HG02642 (cell line): Measurements from ENCODE around the gene MYT1.

ENCODE experiments used
- ATAC-seq: cut with Tn5 transposase; IDR thresholded peaks from one replicate; pipeline ENCODE4 v1.9.1; 2021; ENCODE audit warnings: mild to moderate bottlenecking; ENCODE audit not compliant: unreplicated experiment, poor library complexity

Gene MYT1

GRCh38 chr20:64211874-64212658 lies 47.8 kb downstream of the MYT1 start:
- ATAC-seq, result no peak

- ATAC-seq, result no peak
Measured at GRCh38 chr20:64212755-64213154, 48.5 kb downstream of the MYT1 start.

- no peak for ATAC-seq
Measured at GRCh38 chr20:64214113-64214512, 49.9 kb downstream of the MYT1 start.

GRCh38 chr20:64214952-64215351 lies 50.7 kb downstream of the MYT1 start:
- no peak for ATAC-seq

GRCh38 chr20:64216036-64216435 lies 51.8 kb downstream of the MYT1 start:
- ATAC-seq, result no peak

- ATAC-seq, result no peak
Measured at GRCh38 chr20:64216910-64217309, 52.7 kb downstream of the MYT1 start.

- no peak for ATAC-seq
Measured at GRCh38 chr20:64217539-64218221, 53.4 kb downstream of the MYT1 start.

- ATAC-seq, result no peak
Measured at GRCh38 chr20:64219202-64219601, 55.0 kb downstream of the MYT1 start.

- ATAC-seq, result no peak
Measured at GRCh38 chr20:64219730-64220129, 55.5 kb downstream of the MYT1 start.

GRCh38 chr20:64220420-64220819 lies 56.2 kb downstream of the MYT1 start:
- ATAC-seq, result no peak

GRCh38 chr20:64220891-64221527 lies 56.8 kb downstream of the MYT1 start:
- no peak for ATAC-seq

- no peak for ATAC-seq
Measured at GRCh38 chr20:64222291-64222735, 58.1 kb downstream of the MYT1 start.

GRCh38 chr20:64222851-64223525 lies 58.7 kb downstream of the MYT1 start:
- ATAC-seq, result no peak

- no peak for ATAC-seq
Measured at GRCh38 chr20:64223526-64224067, 59.3 kb downstream of the MYT1 start.

GRCh38 chr20:64224351-64225170 lies 60.3 kb downstream of the MYT1 start:
- no peak for ATAC-seq

- ATAC-seq, result no peak
Measured at GRCh38 chr20:64225171-64225595, 60.9 kb downstream of the MYT1 start.

- ATAC-seq, result no peak
Measured at GRCh38 chr20:64225828-64226598, 61.8 kb downstream of the MYT1 start.

GRCh38 chr20:64226686-64227580 lies 62.7 kb downstream of the MYT1 start:
- ATAC-seq, result no peak
